HepG2 (cell line): ENCODE results near the gene SPATC1L. TPM values are rescaled to one million over a fixed set of nuclear protein-coding genes. Genes with fewer than 3 reads are reported as not detected.

Experiments used
- ASH2L ChIP-seq: fragments of 300-600, 200-600 bp; sonication (generic); IDR thresholded peaks from 2 replicates; pipeline ENCODE4 v1.7.0; 2017; ENCODE audit warnings: low read depth, mild to moderate bottlenecking, moderate library complexity, mixed read lengths, low read length; ENCODE audit not compliant: insufficient read length
- FOXA3 ChIP-seq: IDR thresholded peaks from 2 replicates; pipeline ENCODE4 v1.6.1; 2016; ENCODE audit warnings: missing genetic modification reagents, missing compliant biosample characterization
- GATAD1 ChIP-seq: IDR thresholded peaks from 2 replicates; pipeline ENCODE4 v1.6.1; 2016; ENCODE audit warnings: missing genetic modification reagents, missing compliant biosample characterization
- HOXA5 ChIP-seq: sonication (generic); formaldehyde crosslinking; IDR thresholded peaks from 2 replicates; pipeline ENCODE4 v1.4.0; 2020; ENCODE audit warnings: missing genetic modification reagents
- KAT8 ChIP-seq: IDR thresholded peaks from 2 replicates; pipeline ENCODE4 v1.6.1; 2016; ENCODE audit warnings: missing genetic modification reagents, missing compliant biosample characterization
- NFIC ChIP-seq: IDR thresholded peaks from 2 replicates; pipeline ENCODE4 v1.6.1; 2012; ENCODE audit warnings: mild to moderate bottlenecking, low read length, inconsistent platforms
- NONO ChIP-seq, 2 experiments: fragments of 450-650 bp in 1 of 2; sonication (generic) in 1 of 2; formaldehyde crosslinking in 1 of 2; IDR thresholded peaks in 1 of 2; conservative IDR thresholded peaks in 1 of 2; 2 replicates each; pipeline versions ENCODE4 v1.6.1 to v1.8.0; 2017 to 2022; ENCODE audit warnings: mild to moderate bottlenecking in 1 of 2, missing genetic modification reagents in 1 of 2, moderate library complexity in 1 of 2
- RXRA ChIP-seq: sonication (generic); formaldehyde crosslinking; IDR thresholded peaks from 2 replicates; pipeline ENCODE4 v1.5.1; 2020; ENCODE audit warnings: missing genetic modification reagents
- SMARCE1 ChIP-seq: fragments of 450-650 bp; IDR thresholded peaks from 2 replicates; pipeline ENCODE4 v1.6.1; 2017; ENCODE audit warnings: borderline replicate concordance
- TARDBP ChIP-seq: sonication (generic); formaldehyde crosslinking; IDR thresholded peaks from 2 replicates; pipeline ENCODE4 v1.8.0; 2022; ENCODE audit warnings: mild to moderate bottlenecking, missing genetic modification reagents
- ZNF121 ChIP-seq: sonication (generic); formaldehyde crosslinking; IDR thresholded peaks from 2 replicates; pipeline ENCODE4 v1.5.0; 2020; ENCODE audit warnings: mild to moderate bottlenecking, missing genetic modification reagents
- ZNF136 ChIP-seq: sonication (generic); formaldehyde crosslinking; IDR thresholded peaks from 2 replicates; pipeline ENCODE4 v1.8.1; 2022; ENCODE audit warnings: low read depth, mild to moderate bottlenecking, moderate library complexity, missing genetic modification reagents
- ZNF17 ChIP-seq: sonication (generic); formaldehyde crosslinking; IDR thresholded peaks from 2 replicates; pipeline ENCODE4 v1.5.0; 2020; ENCODE audit warnings: mild to moderate bottlenecking, missing genetic modification reagents
- ZNF264 ChIP-seq: sonication (generic); formaldehyde crosslinking; IDR thresholded peaks from 2 replicates; pipeline ENCODE4 v1.4.0; 2020; ENCODE audit warnings: missing genetic modification reagents
- ZNF615 ChIP-seq: sonication (generic); formaldehyde crosslinking; IDR thresholded peaks from 2 replicates; pipeline ENCODE4 v1.5.0; 2020; ENCODE audit warnings: mild to moderate bottlenecking, missing genetic modification reagents, borderline replicate concordance
- ZNF790 ChIP-seq: sonication (generic); formaldehyde crosslinking; IDR thresholded peaks from 2 replicates; pipeline ENCODE4 v1.8.0; 2022; ENCODE audit warnings: missing genetic modification reagents, mild to moderate bottlenecking, borderline replicate concordance
- polyA plus RNA-seq, 8 experiments: library from polyadenylated mRNA; depleted of rRNA in 3 of 8; stranded (reverse) in 7 of 8; unstranded in 1 of 8; fragments of >200 nt; fragmentation: Illumina TruSeq in 4 of 8; extraction: Trizol in 4 of 8; gene quantifications; 2 replicates each; pipeline versions ENCODE4 v1.2.1 to v1.2.3, GENCODE V29; 2011 to 2016; ENCODE audit warnings: low read depth in 4 of 8, missing spikeins in 1 of 8, mixed read lengths in 1 of 8; ENCODE audit not compliant: insufficient read depth in 1 of 8
- total RNA-seq, 5 experiments: library from RNA; depleted of rRNA; stranded (reverse); fragments of >200 nt; fragmentation: Illumina TruSeq; extraction: Trizol; gene quantifications; 2 replicates each; pipeline ENCODE4 v1.2.3, GENCODE V29; 2016; ENCODE audit warnings: low read depth in 1 of 5
- TF ChIP-seq, protein P1 (sequence below): IDR thresholded peaks from 2 replicates; pipeline ENCODE4 v1.4.0; 2020; ENCODE audit warnings: mild to moderate bottlenecking, missing genetic modification reagents
- TF ChIP-seq, protein P2 (sequence below): sonication (generic); formaldehyde crosslinking; IDR thresholded peaks from 2 replicates; pipeline ENCODE4 v1.9.0; 2022; ENCODE audit warnings: missing genetic modification reagents, mild to moderate bottlenecking, borderline replicate concordance
- TF ChIP-seq, protein P3 (sequence below): sonication (generic); formaldehyde crosslinking; IDR thresholded peaks from 2 replicates; pipeline ENCODE4 v1.4.0; 2020; ENCODE audit warnings: missing genetic modification reagents

SPATC1L gene
- total and polyA plus RNA-seq, 2 of the 13 experiments (the other 11 are each of a cell fraction or from before 2014, with no cell fraction given) = 1.4 to 3.3 TPM

DNA sequence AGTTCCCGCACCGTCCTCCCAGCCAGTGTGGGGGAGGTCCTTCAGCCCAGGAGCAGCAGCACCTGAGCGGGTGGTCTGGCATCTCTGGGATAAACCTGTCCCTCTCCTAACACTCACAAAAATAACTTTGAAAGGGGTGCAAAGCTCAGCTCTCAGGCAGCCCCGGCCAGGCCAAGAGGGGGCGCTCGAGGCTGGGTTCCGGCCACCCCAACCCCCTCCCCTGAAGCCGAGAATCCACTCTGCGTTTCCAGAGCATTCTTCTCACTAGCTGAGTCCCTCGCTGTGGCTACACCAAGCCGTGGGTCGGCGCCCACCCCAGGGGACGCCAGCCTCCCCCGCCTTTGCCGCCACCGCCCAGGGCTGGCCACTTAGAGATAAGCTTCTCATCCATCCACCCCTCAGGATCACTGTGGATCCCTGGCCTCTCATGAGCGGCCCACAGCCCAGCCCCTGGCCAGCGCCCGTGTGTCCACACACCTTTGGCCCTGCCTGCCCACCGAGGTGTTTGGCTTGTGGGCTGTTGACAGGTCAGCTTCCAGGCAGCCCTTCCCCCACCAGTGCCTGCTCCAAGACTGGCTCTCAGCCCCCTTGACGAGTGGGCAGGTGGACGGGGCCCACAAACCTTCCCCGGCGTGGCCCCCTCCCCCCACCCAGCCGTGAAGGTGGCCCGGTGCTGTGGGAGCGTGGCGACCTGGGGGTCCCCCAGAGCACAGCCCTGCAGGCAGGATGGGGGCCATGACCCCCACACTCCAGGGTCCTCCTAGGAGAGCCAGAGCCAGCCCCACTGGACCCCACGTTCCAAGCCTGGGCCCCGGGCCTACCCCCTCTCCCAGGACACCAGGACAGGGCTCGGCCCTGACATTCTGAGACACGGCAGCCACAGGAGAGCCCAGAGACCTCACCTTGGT lies 30.8 kb downstream of the SPATC1L start (continued):
- no peak for TF ChIP-seq ZNF17 (CRISPR knock-in tag)
- TF ChIP-seq, protein P1, sequence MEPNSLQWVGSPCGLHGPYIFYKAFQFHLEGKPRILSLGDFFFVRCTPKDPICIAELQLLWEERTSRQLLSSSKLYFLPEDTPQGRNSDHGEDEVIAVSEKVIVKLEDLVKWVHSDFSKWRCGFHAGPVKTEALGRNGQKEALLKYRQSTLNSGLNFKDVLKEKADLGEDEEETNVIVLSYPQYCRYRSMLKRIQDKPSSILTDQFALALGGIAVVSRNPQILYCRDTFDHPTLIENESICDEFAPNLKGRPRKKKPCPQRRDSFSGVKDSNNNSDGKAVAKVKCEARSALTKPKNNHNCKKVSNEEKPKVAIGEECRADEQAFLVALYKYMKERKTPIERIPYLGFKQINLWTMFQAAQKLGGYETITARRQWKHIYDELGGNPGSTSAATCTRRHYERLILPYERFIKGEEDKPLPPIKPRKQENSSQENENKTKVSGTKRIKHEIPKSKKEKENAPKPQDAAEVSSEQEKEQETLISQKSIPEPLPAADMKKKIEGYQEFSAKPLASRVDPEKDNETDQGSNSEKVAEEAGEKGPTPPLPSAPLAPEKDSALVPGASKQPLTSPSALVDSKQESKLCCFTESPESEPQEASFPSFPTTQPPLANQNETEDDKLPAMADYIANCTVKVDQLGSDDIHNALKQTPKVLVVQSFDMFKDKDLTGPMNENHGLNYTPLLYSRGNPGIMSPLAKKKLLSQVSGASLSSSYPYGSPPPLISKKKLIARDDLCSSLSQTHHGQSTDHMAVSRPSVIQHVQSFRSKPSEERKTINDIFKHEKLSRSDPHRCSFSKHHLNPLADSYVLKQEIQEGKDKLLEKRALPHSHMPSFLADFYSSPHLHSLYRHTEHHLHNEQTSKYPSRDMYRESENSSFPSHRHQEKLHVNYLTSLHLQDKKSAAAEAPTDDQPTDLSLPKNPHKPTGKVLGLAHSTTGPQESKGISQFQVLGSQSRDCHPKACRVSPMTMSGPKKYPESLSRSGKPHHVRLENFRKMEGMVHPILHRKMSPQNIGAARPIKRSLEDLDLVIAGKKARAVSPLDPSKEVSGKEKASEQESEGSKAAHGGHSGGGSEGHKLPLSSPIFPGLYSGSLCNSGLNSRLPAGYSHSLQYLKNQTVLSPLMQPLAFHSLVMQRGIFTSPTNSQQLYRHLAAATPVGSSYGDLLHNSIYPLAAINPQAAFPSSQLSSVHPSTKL = peak; percentile 55
- TF ChIP-seq KAT8 (CRISPR knock-in tag) = peak; percentile 45; the same call in 1 of the 2 replicates
- TF ChIP-seq GATAD1 = 0 out of 2 replicates have a peak, but pooled peaks have one; percentile 17
- 0 out of 2 replicates have a peak, but pooled peaks have one; percentile 77 for TF ChIP-seq ZNF790 (CRISPR knock-in tag)
- TF ChIP-seq RXRA = peak; percentile 59
- no peak for TF ChIP-seq NONO (IDR thresholded peaks at IDR 0.05)
- peak; percentile 55; the same call in 1 of the 2 replicates for TF ChIP-seq NONO (CRISPR knock-in tag; conservative IDR thresholded peaks at IDR 0.05)
- peak; percentile 77 for TF ChIP-seq FOXA3 (CRISPR knock-in tag)
- TF ChIP-seq ZNF136 = peak; percentile 42; the same call in 1 of the 2 replicates
- 0 out of 2 replicates have a peak, but pooled peaks have one; percentile 41 for TF ChIP-seq ZNF121 (CRISPR knock-in tag)
- no peak for TF ChIP-seq NFIC
- peak; percentile 75; the same call in 1 of the 2 replicates for TF ChIP-seq TARDBP (CRISPR knock-in tag)
- no peak for TF ChIP-seq ASH2L
- TF ChIP-seq, protein P2, sequence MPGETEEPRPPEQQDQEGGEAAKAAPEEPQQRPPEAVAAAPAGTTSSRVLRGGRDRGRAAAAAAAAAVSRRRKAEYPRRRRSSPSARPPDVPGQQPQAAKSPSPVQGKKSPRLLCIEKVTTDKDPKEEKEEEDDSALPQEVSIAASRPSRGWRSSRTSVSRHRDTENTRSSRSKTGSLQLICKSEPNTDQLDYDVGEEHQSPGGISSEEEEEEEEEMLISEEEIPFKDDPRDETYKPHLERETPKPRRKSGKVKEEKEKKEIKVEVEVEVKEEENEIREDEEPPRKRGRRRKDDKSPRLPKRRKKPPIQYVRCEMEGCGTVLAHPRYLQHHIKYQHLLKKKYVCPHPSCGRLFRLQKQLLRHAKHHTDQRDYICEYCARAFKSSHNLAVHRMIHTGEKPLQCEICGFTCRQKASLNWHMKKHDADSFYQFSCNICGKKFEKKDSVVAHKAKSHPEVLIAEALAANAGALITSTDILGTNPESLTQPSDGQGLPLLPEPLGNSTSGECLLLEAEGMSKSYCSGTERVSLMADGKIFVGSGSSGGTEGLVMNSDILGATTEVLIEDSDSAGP = peak; percentile 55; the same call in 1 of the 2 replicates
- TF ChIP-seq HOXA5 = peak; percentile 49; the same call in 1 of the 2 replicates
- no peak for TF ChIP-seq SMARCE1
- TF ChIP-seq, protein P3, sequence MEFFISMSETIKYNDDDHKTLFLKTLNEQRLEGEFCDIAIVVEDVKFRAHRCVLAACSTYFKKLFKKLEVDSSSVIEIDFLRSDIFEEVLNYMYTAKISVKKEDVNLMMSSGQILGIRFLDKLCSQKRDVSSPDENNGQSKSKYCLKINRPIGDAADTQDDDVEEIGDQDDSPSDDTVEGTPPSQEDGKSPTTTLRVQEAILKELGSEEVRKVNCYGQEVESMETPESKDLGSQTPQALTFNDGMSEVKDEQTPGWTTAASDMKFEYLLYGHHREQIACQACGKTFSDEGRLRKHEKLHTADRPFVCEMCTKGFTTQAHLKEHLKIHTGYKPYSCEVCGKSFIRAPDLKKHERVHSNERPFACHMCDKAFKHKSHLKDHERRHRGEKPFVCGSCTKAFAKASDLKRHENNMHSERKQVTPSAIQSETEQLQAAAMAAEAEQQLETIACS = no peak
- 0 out of 2 replicates have a peak, but pooled peaks have one; percentile 41 for TF ChIP-seq ZNF264 (CRISPR knock-in tag)
- TF ChIP-seq ZNF615 (CRISPR knock-in tag) = no peak
